H1 (cell line): Measurements from ENCODE around the gene PLG. TPM values are rescaled to one million over a fixed set of nuclear protein-coding genes. Genes with fewer than 3 reads are reported as not detected.

Source experiments
- CBX8 ChIP-seq: fragments of 300-800, 300-1000 bp; sonication (generic); IDR thresholded peaks from 2 replicates; pipeline ENCODE4 v1.7.1; 2016; ENCODE audit warnings: low read depth, low read length, borderline replicate concordance
- CHD1 ChIP-seq: IDR thresholded peaks from 2 replicates; pipeline ENCODE4 v1.6.1; 2012; ENCODE audit warnings: low read depth, low read length, improper control_type of control experiment
- CREB1 ChIP-seq: IDR thresholded peaks from 2 replicates; pipeline ENCODE4 v1.6.1; 2012; ENCODE audit warnings: inconsistent platforms
- EP300 ChIP-seq, 2 experiments: IDR thresholded peaks; 1 replicate in 1 of 2; 2 replicates in 1 of 2; pipeline ENCODE4 v1.6.1; 2011 to 2012; ENCODE audit warnings: low read depth in 2 of 2, low read length in 2 of 2, mild to moderate bottlenecking in 2 of 2, borderline replicate concordance in 1 of 2, inconsistent platforms in 1 of 2, moderate library complexity in 1 of 2
- NANOG ChIP-seq: IDR thresholded peaks from 2 replicates; pipeline ENCODE4 v1.6.1; 2011; ENCODE audit warnings: low read length, low read depth, mild to moderate bottlenecking, inconsistent platforms; ENCODE audit not compliant: insufficient read depth, poor library complexity, severe bottlenecking
- NRF1 ChIP-seq: IDR thresholded peaks from 2 replicates; pipeline ENCODE4 v1.6.1; 2011; ENCODE audit warnings: mild to moderate bottlenecking, low read depth, low read length, improper control_type of control experiment
- RFX5 ChIP-seq: IDR thresholded peaks from 2 replicates; pipeline ENCODE4 v1.6.1; 2011; ENCODE audit warnings: low read depth, low read length, improper control_type of control experiment, borderline replicate concordance
- RNF2 ChIP-seq: fragments of 200-900, 300-1000 bp; sonication (generic); IDR thresholded peaks from 2 replicates; pipeline ENCODE4 v1.7.1; 2016; ENCODE audit warnings: borderline replicate concordance, low read depth, mild to moderate bottlenecking, antibody characterized with exemption, low read length; ENCODE audit not compliant: poor library complexity, severe bottlenecking; ENCODE audit errors: missing control alignments
- SP4 ChIP-seq: IDR thresholded peaks from 2 replicates; pipeline ENCODE4 v1.6.1; 2012; ENCODE audit warnings: low read length, inconsistent platforms
- TAF7 ChIP-seq: optimal IDR thresholded peaks from 2 replicates; pipeline ENCODE3; 2011; ENCODE audit warnings: low read depth, mild to moderate bottlenecking, inconsistent platforms, low read length, moderate library complexity, borderline replicate concordance
- polyA plus RNA-seq, 7 experiments: library from polyadenylated mRNA; depleted of rRNA in 3 of 7; stranded (reverse) in 5 of 7; unstranded in 2 of 7; fragments of >200 nt in 5 of 7; fragments of 200-250 nt in 2 of 7; gene quantifications; 1 replicate in 5 of 7; 2 replicates in 1 of 7; 4 replicates in 1 of 7; pipeline versions ENCODE4 v1.2.1 to v1.2.3, GENCODE V29; 2011 to 2013; ENCODE audit warnings: missing spikeins in 2 of 7, mixed read lengths in 2 of 7
- total RNA-seq: library from RNA; stranded (reverse); fragmentation: NEBNext Ultra II Directional; extraction: Animal tissue kit (Norgen Biotek cat#: 25700); gene quantifications from 2 replicates; pipeline ENCODE4 v1.2.1, GENCODE V29; 2021

The PLG gene
- total and polyA plus RNA-seq, 2 of the 8 experiments (the other 6 are each of a cell fraction or from before 2014, with no cell fraction given), result not detected

DNA sequence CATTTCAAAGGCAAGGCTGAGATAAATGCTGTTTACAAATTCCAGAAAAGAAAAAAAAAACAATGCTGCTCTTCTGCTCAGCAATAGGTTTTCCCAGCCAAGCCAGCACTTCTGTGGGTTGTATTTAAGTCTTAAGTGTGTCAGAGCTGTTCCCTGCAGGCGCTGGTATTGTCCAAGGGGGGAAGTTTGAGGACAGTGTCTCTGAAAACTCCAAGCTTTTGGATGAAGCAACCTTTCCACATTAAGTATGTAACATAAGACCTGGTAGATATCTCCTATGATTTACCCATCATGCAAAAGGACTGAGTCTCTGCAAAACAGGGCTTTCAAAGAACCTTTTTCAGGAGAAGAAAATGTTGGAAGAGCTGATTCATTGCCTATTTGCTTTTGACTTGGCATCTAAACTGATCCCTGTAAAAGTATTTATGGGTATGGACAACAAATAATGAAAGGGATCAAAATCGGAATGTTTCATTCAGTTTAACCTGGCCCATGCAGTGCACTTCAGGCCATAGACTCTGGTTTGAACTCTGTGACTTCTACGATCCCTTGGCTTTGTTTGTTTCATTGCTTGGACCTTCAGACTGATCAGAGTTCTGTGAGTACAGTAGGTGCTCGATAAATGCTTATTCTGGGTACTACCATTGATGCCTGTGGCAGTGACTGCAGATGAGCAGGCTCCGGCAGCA, 16.1 kb upstream of the PLG start (continued):
- TF ChIP-seq RNF2 (no peak), RFX5 (no peak), NRF1 (no peak), EP300 (IDR thresholded peaks at IDR 0.05; ENCODE audit: borderline replicate concordance in 1 of 2, low read depth in 2 of 2, low read length in 2 of 2) (no peak), SP4 (no peak), NANOG (no peak), TAF7 (no peak), CREB1 (no peak), CBX8 (no peak), CHD1 (no peak)
